ENCODE measurements around the gene ZP4.

DNA sequence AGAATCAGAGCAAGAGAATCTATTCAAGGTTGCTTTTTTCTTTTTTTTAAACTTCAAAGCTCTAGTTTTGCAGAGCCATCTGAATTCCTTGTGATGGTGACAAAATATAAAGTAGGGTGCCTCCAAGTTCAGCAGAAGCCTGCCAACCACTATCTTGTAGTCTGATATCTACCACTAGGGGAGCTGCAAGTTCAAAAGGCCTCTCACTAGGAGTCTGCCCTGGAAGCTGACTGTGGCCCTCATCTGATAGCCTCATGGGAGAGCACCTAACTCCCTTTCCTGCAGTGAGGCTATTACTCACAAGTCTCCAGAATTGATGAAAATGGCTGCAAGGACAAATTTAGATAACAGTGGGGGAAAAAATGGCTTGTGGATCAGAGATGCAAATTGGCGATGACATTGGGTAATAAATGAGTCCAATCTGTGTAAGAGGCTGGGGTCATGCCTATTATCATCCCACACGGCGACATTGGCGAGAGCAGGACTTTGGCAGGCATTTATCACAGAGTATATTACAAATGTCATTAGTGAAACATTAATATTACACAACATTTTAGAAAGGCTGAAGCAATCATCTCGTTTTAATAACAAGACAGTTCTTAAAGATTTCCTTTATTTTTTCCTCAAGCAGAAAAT, 10.7 kb upstream of the ZP4 start:
- TF ChIP-seq POLR2A (IDR thresholded peaks at IDR 0.05) (no peak), CTCF (IDR thresholded peaks at IDR 0.05) (peak in 2 of 6 experiments; percentile 7 to 16)

Measured in Peyer's patch (tissue), 4 donors.